GM13977 (cell line): Measurements from ENCODE around the gene CBFA2T2.

Experiments
- DNase-seq: peaks from one replicate; pipeline ENCODE4 v3.0.0; 2012; ENCODE audit warnings: low spot score
- CTCF ChIP-seq: IDR thresholded peaks from 2 replicates; pipeline ENCODE4 v1.5.1; 2012; ENCODE audit warnings: mild to moderate bottlenecking, control low read depth; ENCODE audit not compliant: insufficient read depth; ENCODE audit errors: extremely low read depth, missing control alignments
- in situ Hi-C: fragments of 300-500 bp; cut with MboI; formaldehyde crosslinking; loops from one replicate; pipeline ENCODE4 v1.12.0; 2022; ENCODE audit warnings: low sequenced_read_pairs, low pct_unique_long_range_greater_than_20kb, mixed read lengths, inconsistent platforms; ENCODE audit not compliant: unreplicated experiment

The CBFA2T2 gene

GRCh38 chr20:33667245-33667675, 177.4 kb downstream of the CBFA2T2 start:
- DNase-seq, result no peak
- in situ Hi-C loops, result no loop called here
- TF ChIP-seq CTCF, result peak; percentile 21

DNA sequence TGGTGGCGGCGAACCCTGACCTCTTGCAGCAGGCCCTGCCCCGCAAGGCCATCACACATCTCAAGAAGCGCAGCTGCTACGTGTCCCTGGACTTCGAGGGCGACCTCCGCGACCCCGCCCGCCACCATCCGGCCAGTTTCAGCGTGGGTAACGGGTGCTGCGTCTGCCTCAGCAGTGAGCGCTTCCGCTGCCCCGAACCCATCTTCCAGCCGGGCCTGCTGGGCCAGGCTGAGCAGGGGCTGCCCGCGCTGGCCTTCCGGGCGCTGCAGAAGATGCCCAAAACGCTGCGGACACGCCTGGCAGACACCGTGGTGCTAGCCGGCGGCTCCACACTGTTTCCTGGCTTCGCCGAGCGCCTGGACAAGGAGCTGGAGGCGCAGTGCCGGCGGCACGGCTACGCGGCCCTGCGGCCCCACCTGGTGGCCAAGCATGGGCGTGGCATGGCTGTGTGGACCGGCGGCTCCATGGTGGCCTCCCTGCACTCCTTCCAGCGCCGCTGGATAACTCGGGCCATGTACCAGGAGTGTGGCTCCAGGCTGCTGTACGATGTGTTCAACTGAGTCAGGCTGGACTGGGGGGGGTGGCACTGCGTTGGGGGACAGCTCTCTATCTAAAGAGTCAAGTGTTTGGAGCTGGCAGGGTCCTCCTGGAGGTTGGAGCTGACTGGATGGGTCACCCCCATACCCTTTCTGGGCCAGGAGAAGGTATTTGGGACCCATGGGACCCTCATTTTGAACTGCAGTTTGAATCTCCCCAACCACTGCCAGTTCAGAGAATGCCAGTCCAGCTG, 178.0 kb downstream of the CBFA2T2 start:
- in situ Hi-C loops, result no loop called here
- DNase-seq, result peak; percentile 92
- peak; percentile 99 for TF ChIP-seq CTCF

DNA sequence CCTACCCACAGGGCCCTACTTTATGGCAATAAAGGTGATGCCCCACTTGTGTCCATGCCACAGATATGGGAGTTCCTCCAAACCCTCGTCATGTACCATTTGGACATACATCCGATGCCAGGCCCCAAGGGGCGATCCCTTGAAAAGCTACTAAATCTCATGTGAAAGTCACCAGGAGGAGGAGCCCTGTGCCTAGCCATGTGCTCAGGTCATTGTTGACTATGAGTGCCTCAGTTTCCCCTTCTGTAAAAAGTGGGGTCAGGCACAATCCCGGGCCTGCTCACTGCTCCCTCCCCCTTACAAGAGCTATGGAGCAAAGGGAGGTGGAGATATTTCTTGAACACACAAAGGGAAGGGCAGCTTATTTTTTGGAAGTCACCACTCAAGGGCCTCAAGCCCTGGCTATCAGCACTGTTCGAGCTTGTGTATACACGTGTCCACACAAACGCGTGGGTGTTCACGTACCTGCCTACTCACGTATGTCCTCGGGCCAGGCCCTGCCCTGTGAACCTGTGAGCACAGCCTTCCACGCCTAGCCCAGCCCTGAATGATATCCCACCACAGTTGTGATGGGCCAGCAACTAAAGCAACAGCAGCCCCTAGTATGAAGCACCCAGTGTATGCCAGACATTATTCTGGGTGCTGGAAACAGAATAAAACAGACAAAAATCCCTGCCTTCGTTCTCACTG, 178.7 kb downstream of the CBFA2T2 start:
- no peak for DNase-seq
- TF ChIP-seq CTCF, result no peak
- in situ Hi-C loops, result no loop called here

GRCh38 chr20:33669224-33669623, 179.3 kb downstream of the CBFA2T2 start:
- no peak for TF ChIP-seq CTCF
- in situ Hi-C loops, result no loop called here
- no peak for DNase-seq

DNA sequence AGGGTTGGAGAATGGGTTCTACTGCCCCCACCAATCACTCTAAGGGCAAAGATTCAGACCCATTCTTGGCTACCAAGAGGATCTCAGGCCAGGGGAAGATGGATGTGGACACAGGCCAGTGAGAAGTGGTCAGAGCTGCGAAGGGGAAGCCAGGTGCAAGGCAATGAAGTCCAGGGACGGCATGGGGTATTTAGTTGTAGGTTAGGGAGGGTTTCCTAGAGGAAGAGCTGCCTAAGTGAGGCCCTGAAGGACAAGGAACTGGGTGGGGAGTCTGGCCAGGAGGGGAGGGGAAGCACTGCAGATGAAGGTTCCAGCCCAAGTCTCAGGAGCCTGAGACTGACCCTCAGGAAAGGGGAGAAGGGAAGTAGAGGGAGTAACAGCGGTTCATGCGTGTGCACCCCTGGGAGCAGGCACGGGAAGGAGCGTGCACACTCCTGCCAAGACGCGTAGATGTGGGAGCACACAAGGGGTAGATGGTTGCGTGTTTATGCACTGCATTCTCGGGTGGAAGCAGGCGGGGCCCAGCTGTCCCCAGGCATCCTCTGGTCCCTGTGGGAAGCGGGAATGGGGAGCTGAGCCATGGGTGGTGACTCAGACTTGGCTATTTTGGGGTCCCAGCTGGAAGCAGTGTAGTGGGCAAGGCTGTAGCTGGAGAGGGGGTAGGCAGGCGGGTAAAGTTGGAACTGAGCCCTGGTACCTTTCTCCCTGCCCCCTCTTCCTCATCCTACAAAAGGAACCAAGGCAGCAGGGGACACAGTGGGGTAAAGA, 180.2 kb downstream of the CBFA2T2 start:
- in situ Hi-C loops, result no loop called here
- TF ChIP-seq CTCF, result no peak
- no peak for DNase-seq

- TF ChIP-seq CTCF, result no peak
- no peak for DNase-seq
- in situ Hi-C loops, result no loop called here
Observed at GRCh38 chr20:33670715-33671499, 181.0 kb downstream of the CBFA2T2 start.
